Ishikawa (cell line): Measurements from ENCODE around the gene UBE2D4.

Experiments used
- EGR1 ChIP-seq: IDR thresholded peaks from 2 replicates; pipeline ENCODE4 v1.6.1; 2012
- FOXM1 ChIP-seq: IDR thresholded peaks from 2 replicates; pipeline ENCODE4 v1.6.1; 2012; ENCODE audit warnings: low read depth, borderline replicate concordance
- NFIC ChIP-seq: IDR thresholded peaks from 2 replicates; pipeline ENCODE4 v1.6.1; 2012
- TCF12 ChIP-seq: IDR thresholded peaks from 2 replicates; pipeline ENCODE4 v1.6.1; 2012; ENCODE audit warnings: low read depth

DNA sequence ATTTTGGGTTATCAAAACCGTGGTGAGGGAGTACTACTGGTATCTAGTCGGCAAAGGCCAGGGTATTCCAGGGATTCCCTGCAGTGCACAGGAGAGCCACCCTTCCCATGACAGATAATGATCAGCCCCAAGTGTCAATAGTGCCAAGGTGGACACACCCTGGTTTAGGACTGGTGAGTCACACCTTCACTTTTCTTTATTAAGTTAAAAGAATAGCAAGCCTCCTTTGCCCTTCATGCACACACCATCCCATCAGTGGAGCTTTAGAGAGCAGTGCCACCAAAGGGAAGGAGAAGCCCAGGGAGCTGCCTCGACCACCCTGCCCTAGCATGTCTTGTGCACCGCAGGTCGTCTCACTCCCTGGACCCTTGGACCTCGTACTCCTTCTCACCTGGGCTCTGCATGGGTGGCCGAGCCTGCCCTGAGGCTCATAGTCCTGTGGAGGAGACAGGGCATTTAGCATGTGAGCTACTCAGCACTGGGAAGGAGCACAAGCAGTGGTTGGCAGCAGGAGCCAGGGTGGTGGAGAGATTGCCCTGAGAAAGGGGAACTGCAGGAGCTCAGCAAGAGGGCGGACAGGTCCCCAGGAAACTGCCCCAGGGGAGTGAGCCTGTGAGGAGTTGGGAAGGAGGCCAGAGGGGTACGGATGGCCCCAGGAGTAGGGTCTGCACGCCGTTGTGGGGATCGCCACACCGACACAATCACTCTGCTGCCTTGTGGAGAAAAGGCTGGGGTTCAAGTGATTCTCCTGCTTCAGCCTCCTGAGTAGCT, 17.4 kb downstream of the UBE2D4 start:
- TF ChIP-seq FOXM1 = no peak
- no peak for TF ChIP-seq EGR1
- TF ChIP-seq NFIC = no peak
- no peak for TF ChIP-seq TCF12
